ENCODE results near the gene SKI.

DNA sequence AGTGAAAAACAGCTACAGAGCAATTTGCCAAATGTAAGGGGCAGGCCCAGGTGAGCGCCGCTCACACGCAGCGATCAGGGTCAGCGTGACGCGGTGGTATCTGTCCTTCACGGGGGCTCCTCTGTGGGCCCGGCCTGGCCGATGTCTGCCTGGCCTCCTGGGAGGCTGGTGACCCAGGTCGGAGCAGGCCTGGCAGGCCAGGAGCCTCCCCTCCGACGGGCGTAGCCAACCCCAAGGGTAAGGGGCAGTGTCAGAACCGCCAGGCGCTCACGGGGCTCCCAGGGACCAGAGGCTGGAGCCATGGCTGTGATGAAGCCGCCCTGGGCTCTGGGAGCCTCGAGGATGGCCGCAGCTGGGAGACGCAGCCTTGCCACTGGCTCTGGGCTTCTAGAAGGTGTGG, 91.2 kb downstream of the SKI start:
- TF ChIP-seq CTCF (conservative IDR thresholded peaks at IDR 0.05 in 1 of 2, IDR thresholded peaks at IDR 0.05 in 1 of 2; ENCODE audit: low read depth in 1 of 2, low read length in 2 of 2) (no peak), EZH2 (IDR thresholded peaks at IDR 0.05; ENCODE audit: low read length, missing control alignments) (no peak)
